Omental fat pad (tissue), 4 donors: Measurements from ENCODE around the gene KCNC1. TPM values are rescaled to one million over a fixed set of nuclear protein-coding genes. Genes with fewer than 3 reads are reported as not detected.

ENCODE experiments used
- ATAC-seq: fragments of 150-250 bp; one replicate; pipeline ENCODE4 v1.9.1; 2016; ENCODE audit warnings: mild to moderate bottlenecking, moderate library complexity; ENCODE audit not compliant: low FRiP score
- DNase-seq: peaks from one replicate; pipeline ENCODE4 v3.0.0-alpha.2; 2019; ENCODE audit warnings: low spot score
- total RNA-seq, 4 donors: library from RNA; depleted of rRNA; stranded (reverse); fragments of >200 nt; gene quantifications; one replicate each; pipeline ENCODE4 v1.1.0, GENCODE V29; 2016
- TF ChIP-seq, protein P1 (sequence below), 3 donors: fragments of 450-650 bp; IDR thresholded peaks; one replicate each; pipeline ENCODE4 v1.5.1; 2016 to 2017; ENCODE audit warnings: antibody characterized with exemption in 3 of 3, mild to moderate bottlenecking in 3 of 3, moderate library complexity in 2 of 3

Gene KCNC1
- total RNA-seq, 4 donors from 2014 or later, result not detected

DNA sequence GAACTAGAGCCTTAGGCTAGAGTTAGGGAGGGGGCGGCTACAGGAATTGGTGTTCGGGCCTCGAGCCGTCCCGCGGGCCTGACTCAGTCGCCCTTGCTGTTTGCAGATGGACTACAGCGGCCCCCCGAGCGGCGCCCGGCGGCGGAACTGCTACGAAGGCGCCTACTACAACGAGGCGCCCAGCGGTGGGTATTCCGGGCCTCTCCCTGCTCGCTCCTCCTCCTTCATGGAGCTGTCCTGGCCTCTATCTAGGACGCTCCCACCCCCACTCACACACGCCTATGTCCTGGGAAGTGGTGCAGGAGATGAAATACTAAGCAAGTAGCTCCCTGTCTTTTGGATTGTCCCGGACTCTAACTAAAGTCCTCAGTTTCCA lies 13.8 kb upstream of the KCNC1 start:
- ATAC-seq, result no peak
- no peak for DNase-seq
- TF ChIP-seq, protein P1, sequence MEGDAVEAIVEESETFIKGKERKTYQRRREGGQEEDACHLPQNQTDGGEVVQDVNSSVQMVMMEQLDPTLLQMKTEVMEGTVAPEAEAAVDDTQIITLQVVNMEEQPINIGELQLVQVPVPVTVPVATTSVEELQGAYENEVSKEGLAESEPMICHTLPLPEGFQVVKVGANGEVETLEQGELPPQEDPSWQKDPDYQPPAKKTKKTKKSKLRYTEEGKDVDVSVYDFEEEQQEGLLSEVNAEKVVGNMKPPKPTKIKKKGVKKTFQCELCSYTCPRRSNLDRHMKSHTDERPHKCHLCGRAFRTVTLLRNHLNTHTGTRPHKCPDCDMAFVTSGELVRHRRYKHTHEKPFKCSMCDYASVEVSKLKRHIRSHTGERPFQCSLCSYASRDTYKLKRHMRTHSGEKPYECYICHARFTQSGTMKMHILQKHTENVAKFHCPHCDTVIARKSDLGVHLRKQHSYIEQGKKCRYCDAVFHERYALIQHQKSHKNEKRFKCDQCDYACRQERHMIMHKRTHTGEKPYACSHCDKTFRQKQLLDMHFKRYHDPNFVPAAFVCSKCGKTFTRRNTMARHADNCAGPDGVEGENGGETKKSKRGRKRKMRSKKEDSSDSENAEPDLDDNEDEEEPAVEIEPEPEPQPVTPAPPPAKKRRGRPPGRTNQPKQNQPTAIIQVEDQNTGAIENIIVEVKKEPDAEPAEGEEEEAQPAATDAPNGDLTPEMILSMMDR (IDR thresholded peaks at IDR 0.05), result no peak

DNA sequence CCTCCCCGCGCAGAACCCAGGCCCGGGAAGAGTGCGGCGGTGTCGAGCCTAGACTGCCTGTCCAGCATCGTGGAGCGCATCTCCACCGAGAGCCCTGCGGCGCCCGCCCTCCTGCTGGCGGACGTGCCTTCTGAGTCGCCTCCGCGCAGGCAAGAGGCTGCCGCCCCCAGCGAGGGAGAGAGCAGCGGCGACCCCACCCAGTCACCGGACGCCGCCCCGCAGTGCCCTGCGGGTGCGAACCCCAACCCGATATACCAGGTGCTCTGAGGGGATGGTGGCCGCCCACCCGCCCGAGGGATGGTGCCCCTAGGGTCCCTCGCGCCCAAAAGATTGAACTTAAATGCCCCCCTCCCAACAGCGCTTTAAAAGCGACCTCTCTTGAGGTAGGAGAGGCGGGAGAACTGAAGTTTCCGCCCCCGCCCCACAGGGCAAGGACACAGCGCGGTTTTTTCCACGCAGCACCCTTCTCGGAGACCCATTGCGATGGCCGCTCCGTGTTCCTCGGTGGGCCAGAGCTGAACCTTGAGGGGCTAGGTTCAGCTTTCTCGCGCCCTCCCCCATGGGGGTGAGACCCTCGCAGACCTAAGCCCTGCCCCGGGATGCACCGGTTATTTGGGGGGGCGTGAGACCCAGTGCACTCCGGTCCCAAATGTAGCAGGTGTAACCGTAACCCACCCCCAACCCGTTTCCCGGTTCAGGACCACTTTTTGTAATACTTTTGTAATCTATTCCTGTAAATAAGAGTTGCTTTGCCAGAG lies 13.2 kb upstream of the KCNC1 start:
- TF ChIP-seq, protein P1 (IDR thresholded peaks at IDR 0.05), result no peak
- ATAC-seq (no peak), DNase-seq (no peak)

DNA sequence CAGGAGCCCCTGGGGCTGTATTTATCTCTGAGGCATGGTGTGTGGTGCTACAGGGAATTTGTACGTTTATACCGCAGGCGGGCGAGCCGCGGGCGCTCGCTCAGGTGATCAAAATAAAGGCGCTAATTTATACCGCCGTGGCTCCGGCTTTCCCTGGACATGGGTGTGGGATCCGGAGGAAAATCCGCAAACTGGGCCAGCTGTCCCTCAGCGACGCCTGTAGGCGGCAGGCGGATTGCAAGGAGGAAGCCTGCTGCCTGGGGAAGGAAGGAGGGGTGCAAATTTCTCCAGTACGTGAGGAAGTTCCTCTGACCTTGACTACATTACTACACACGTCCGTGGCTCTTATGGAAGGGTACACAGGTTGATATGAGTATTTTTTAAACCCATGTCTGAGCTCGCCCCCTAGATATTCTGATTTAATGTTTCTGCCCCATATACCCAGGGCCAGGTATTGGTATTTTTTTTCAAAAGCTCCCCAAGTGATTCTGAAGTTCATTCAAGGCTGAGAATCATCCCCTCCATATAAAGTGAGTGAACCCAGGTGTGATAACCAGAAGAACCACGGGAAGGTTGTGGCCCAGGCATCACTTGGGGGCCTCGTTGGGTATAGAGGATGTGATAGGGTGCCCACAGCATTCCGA lies 12.5 kb upstream of the KCNC1 start:
- DNase-seq, result no peak
- TF ChIP-seq, protein P1 (IDR thresholded peaks at IDR 0.05), result no peak
- ATAC-seq, result no peak

DNA sequence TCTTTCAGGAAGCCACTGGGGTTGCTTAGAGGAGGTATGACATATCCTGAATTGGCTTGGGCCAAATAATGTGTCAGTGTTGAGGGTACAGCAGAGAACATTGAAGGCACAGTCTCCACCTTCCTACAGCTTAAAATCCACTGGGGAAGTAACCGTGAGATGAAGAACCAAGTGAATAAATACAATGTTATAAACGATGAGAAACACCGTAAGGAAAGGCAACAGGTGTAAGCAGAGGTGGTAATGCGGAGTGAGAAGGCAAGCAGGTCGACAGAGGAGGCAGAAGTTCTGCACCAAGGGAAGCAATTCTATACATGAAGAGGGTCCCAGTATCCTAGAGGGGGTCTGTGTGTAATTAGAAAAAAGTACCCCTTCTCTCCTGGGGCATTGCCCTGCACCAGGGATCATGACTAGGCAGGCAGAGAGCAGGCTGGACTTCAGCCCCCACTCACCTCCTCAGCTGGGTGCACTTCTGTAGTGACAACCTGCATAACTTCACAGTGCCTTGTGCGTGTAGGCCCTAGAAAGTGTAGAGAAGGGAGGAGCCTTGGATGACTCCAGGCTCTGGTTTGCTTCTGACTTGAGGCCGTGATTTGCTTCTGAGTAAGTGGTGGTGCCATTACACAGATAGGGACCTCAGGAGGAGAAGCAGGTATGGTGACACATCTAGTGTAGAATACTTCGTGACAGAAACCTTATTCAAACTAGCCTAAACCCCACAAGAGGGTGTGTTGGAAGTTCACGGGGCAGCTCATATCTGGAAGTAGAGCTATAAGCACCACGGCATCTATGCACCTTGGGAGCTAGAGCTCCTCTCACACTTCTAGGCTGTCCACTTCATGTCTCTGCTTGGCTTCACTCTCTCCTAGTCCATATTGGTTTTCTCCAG lies 10.3 kb upstream of the KCNC1 start:
- DNase-seq (no peak), ATAC-seq (no peak)
- TF ChIP-seq, protein P1 (IDR thresholded peaks at IDR 0.05), result no peak

DNA sequence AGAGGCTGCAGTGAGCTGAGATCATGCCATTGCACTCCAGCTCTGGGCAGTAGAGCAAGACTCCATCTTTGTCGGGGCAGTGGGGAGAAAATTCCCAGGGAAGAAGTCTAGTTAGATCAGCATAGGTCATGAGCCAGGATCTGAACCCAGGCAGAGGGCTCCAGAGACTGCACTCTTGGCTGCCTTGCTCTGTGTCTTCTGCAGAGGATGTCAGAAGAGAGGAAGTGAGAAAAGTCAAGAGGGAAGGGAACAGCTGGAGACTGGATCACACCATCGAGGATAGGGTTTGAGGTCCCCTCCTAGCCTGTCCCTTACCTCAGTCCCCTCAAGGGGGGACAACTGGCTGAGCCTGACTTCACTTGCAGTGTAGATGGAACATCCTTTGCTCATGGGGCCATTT lies 9.4 kb upstream of the KCNC1 start:
- no peak for ATAC-seq
- TF ChIP-seq, protein P1 (IDR thresholded peaks at IDR 0.05), result no peak
- no peak for DNase-seq

DNA sequence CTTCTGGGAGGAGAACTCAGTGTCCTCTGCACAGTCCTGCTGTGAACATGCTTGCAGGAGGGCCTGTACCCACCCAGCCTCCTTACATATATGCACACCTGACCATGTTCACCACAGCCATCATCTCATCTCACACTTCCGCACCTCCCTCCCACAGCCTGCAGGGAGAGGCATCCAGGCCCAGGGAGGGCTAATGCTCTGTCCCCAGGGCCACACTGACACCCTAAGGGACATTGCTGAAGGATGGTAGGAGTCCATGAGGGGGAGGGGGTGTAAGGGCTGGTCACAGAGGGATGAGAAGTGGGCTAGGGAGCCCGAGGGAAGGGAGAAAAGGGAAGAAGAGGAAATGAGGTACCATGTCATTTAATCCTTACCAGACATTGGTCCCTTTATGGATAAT lies 4.4 kb upstream of the KCNC1 start:
- ATAC-seq (no peak), DNase-seq (no peak)

More for the DNA sequence above, 4.4 kb upstream of the KCNC1 start:
- TF ChIP-seq, protein P1 (IDR thresholded peaks at IDR 0.05), result no peak
